Cardiac muscle cell (in vitro differentiated cells and primary cell): ENCODE measurements around the gene DLGAP1. TPM values are rescaled to one million over a fixed set of nuclear protein-coding genes. Genes with fewer than 3 reads are reported as not detected.
"Not testable (repeated sequence)": the region's sequence is repeated elsewhere in the genome, so short reads cannot be mapped to it uniquely, and the experiment has no call there.

ENCODE experiments used
- DNase-seq, 2 donors: peaks; one replicate each; pipeline versions ENCODE4 v3.0.0 to v3.0.0-alpha.2; 2010 to 2017; ENCODE audit warnings: low read depth in 1 of 2, low spot score in 1 of 2
- H3K27ac ChIP-seq: fragments of 200-600 bp; sonication (generic); 2 replicates; pipeline ENCODE4 v1.5.1; 2016
- H3K27me3 ChIP-seq: fragments of 200-600 bp; sonication (generic); 2 replicates; pipeline ENCODE4 v1.6.0; 2016; ENCODE audit warnings: control low read depth
- H3K36me3 ChIP-seq: fragments of 200-600 bp; sonication (generic); 2 replicates; pipeline ENCODE4 v1.5.1; 2016; ENCODE audit warnings: control low read depth
- H3K4me1 ChIP-seq: fragments of 200-600 bp; sonication (generic); 2 replicates; pipeline ENCODE4 v1.8.1; 2017; ENCODE audit warnings: low read depth, mild to moderate bottlenecking, mixed run types
- H3K4me3 ChIP-seq: fragments of 200-600 bp; sonication (generic); 2 replicates; pipeline ENCODE4 v1.5.1; 2016; ENCODE audit warnings: mild to moderate bottlenecking
- H3K9me3 ChIP-seq: fragments of 200-600 bp; sonication (generic); 2 replicates; pipeline ENCODE4 v1.5.1; 2017; ENCODE audit warnings: low read depth, mild to moderate bottlenecking, control low read depth
- polyA plus RNA-seq: library from polyadenylated mRNA; unstranded; fragments of >200 nt; fragmentation: Nextera tagmentation; extraction: Ambion mirVana; gene quantifications from 2 replicates; pipeline ENCODE4 v1.2.1, GENCODE V29; 2016
- total RNA-seq: library from RNA; depleted of rRNA; stranded (reverse); fragments of >200 nt; gene quantifications from 2 replicates; pipeline ENCODE4 v1.2.3, GENCODE V29; 2016
- TF ChIP-seq, protein P1 (sequence below): IDR thresholded peaks from 2 replicates; pipeline ENCODE4 v1.5.1; 2012; ENCODE audit warnings: low read depth, mild to moderate bottlenecking, low read length

DLGAP1 gene
- total and polyA plus RNA-seq, 2 experiments from 2014 or later: 2.5 to 7.9 TPM

DNA sequence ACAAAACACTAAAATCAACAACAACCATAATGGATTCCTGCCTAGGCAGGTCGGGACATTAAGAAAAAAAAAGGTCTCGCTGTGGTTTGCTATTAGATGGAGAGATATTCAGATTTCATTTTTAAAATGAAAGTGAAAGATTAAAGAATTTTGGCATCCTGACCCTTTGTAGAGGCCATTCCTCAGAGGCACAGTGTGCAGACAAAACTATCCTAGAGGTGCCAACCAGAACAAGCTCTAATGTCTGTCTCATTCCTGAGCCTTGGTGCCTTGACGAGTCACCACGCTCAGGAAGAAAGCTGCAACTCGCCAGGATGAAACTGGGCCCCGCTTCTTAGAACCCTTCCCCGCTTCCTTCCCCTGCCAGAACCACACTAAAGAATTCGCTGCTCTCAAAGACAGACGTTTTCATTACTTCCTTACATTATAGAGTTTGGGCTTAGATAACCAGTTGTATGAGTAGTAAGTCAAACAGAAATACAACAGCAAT lies 849.1 kb downstream of the DLGAP1 start:
- peak overlapping the region; percentile 91 for H3K27ac ChIP-seq
- H3K27me3 ChIP-seq: no peaks in the 10 kb centered on the region
- H3K4me1 ChIP-seq: peaks cover 37% of the 10 kb centered on the region
- H3K36me3 ChIP-seq: no peaks in the 10 kb centered on the region
- H3K9me3 ChIP-seq: no peaks in the 10 kb centered on the region
- DNase-seq: peak in 1 of 2 donors; percentile 66
- TF ChIP-seq, protein P1, sequence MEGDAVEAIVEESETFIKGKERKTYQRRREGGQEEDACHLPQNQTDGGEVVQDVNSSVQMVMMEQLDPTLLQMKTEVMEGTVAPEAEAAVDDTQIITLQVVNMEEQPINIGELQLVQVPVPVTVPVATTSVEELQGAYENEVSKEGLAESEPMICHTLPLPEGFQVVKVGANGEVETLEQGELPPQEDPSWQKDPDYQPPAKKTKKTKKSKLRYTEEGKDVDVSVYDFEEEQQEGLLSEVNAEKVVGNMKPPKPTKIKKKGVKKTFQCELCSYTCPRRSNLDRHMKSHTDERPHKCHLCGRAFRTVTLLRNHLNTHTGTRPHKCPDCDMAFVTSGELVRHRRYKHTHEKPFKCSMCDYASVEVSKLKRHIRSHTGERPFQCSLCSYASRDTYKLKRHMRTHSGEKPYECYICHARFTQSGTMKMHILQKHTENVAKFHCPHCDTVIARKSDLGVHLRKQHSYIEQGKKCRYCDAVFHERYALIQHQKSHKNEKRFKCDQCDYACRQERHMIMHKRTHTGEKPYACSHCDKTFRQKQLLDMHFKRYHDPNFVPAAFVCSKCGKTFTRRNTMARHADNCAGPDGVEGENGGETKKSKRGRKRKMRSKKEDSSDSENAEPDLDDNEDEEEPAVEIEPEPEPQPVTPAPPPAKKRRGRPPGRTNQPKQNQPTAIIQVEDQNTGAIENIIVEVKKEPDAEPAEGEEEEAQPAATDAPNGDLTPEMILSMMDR: no peak
- H3K4me3 ChIP-seq: no peak overlapping the region

DNA sequence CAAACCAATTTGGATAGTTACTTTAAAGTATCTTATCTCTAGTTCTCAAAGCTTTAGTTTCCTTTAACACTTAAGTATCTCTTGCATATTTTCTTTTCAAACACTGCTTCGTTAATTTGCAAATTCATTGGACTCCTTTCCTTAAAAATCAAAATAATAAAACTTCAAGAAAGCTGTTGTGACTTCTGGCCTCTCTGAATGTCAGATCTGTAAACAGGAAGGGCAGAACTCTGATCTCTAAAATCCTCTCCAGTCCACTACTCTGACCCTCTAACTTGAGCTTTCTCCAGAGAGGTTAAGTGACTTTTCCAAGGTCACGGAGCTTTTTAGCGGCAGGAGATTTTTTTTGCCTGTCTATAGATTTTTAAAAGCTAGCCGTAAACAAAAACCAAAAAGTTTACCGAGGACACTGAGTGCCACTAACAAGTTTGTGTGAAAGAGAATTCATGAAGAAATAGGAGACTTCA lies 849.6 kb downstream of the DLGAP1 start:
- TF ChIP-seq, protein P1: no peak
- no peak for DNase-seq

DNA sequence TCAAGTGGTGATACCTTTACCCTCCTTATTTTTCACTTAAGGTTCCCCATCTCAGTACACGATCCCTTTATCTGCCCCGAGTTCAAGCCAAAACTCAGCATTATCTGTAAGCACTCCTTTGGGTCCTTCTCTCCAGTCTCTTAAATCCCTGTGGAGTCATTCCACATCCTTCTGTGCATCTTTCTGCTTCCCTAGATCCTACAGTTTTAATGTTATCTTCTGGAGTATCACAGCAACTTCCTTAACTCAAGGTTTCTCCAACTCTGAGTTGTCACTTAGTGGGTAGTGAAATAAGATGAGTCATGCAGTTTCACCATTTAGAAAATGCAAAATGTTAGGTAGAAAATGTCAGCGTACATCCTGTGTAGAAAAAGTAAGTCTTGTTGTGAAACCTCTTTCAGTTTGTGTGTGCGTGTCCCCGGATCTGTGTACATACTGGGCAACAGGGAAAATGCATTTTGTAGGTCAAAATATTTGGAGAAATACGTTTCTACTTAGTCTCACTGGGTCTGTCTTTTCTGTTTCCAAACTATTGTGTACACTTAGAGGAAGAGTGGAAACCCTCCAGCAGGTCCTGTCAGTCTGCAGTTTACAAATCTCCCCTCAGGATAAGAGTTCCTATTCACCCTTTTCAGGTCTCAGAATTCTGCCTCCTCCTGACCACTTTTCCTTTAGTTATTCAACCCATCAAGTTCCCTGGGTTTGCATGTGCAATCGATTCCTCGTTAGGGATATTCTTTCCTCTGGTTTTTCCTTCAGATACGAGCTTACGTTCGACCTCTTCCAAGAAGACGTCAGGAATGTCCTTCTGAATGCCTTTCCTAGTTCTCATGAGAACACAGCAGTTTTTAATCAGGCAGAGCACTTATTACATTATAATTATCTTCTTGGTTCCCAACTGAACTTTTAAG lies 850.4 kb downstream of the DLGAP1 start:
- peak in 1 of 2 donors; percentile 96 for DNase-seq
- Histone ChIP-seq H3K27me3 (no peaks in the 10 kb centered on the region), H3K36me3 (no peaks in the 10 kb centered on the region), H3K4me1 (peaks cover 37% of the 10 kb centered on the region), H3K27ac (peak overlapping the region; percentile 91), H3K4me3 (peak overlapping the region; percentile 10), H3K9me3 (no peaks in the 10 kb centered on the region)
- TF ChIP-seq, protein P1: no peak

More for the DNA sequence above, 849.6 kb downstream of the DLGAP1 start:
- H3K27ac ChIP-seq: peak overlapping the region; percentile 91
- H3K4me3 ChIP-seq: peak overlapping the region; percentile 1
- H3K9me3 ChIP-seq: no peaks in the 10 kb centered on the region
- peaks cover 37% of the 10 kb centered on the region for H3K4me1 ChIP-seq
- H3K36me3 ChIP-seq: no peaks in the 10 kb centered on the region
- no peaks in the 10 kb centered on the region for H3K27me3 ChIP-seq

DNA sequence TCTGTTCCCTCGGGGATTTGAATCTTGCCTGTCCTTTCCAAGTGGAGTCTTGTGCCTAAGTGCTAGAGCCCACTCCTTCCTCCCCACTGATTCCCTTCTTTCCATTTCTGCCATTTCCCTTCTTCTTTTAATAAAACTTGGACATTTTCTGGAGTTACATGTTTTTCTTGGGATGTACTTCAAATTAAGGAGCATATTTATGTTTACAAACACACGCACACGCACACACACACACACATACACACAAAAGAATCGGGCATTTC lies 850.9 kb downstream of the DLGAP1 start:
- TF ChIP-seq, protein P1: no peak
- Histone ChIP-seq H3K27ac (peak overlapping the region; percentile 91), H3K4me1 (peaks cover 40% of the 10 kb centered on the region), H3K27me3 (no peaks in the 10 kb centered on the region), H3K36me3 (no peaks in the 10 kb centered on the region), H3K4me3 (peak overlapping the region; percentile 29), H3K9me3 (no peaks in the 10 kb centered on the region)
- DNase-seq: no peak

DNA sequence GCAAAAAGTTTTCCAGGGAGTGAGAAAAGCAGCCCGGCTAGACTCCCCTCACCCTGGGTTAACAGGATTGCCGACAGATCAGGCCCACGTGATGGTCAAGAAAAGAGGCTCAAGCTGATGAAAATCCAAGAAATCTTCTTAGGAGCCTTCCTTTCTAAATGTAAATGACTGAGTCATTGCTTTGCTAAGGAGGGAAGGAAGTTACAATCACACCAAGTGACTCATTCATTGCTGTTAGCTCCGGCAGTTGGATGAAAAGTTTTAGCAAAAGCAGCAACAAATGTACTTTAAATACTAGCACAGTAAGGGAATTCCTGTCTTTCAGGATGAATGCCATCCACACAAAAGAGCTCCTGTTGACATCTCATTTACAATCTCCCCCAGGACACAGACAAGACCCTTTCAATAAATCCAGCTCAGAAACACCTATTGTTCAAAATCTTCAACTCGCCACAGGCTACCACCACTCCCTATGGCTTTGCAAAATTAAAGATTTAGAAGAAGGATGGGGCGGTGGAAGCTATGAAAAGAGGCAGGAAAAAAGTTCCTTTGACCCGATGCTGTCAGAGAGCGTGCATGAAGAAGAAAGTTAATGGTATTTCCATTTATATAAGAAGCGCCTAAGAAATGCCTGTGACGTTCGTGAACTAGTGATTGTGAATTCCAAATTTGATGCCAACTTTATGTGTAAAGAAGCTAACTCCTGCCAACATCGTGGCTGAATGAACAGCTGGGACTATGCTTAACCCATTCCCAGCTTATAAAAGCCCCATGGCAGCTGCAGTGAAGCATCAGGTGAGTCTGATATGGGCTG lies 851.5 kb downstream of the DLGAP1 start:
- no peaks in the 10 kb centered on the region for H3K9me3 ChIP-seq
- no peaks in the 10 kb centered on the region for H3K36me3 ChIP-seq
- peak in 1 of 2 donors; percentile 96 for DNase-seq
- peak overlapping the region; percentile 29 for H3K4me3 ChIP-seq
- TF ChIP-seq, protein P1: no peak
- peak overlapping the region; percentile 91 for H3K27ac ChIP-seq
- H3K27me3 ChIP-seq: no peaks in the 10 kb centered on the region
- peaks cover 43% of the 10 kb centered on the region for H3K4me1 ChIP-seq

DNA sequence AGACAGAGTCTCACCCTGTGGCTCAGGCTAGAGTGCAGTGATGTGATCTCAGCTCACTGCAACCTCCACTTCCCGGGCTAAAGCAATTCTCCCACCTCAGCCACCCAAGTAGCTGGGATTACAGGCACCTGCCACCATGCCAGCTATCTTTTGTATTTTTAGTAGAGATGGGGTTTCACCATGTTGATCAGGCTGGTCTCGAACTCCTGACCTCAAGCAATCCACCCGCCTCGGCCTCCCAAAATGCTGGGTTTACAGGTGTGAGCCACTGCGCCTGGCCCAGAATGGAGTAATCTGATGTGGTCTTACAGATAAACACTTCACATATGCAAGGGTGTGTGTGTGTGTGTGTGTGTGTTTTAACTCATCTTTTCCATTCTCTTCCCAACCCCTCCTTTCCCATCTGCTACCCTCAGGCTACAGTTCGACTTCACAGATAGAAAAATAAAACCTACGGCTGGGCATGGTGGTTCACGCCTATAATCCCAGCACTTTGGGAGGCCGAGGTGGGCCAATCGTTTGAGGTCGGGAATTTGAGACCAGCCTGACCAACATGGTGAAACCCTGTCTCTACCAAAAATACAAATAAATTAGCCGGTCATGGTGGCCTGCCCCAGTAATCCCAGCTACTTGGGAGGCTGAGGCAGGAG lies 853.9 kb downstream of the DLGAP1 start:
- not testable (repeated sequence) for H3K9me3 ChIP-seq, H3K27me3 ChIP-seq, H3K27ac ChIP-seq, H3K4me3 ChIP-seq, DNase-seq, H3K36me3 ChIP-seq
- peaks cover 52% of the 10 kb centered on the region for H3K4me1 ChIP-seq
